GM18858 (cell line): ENCODE measurements around the gene SPHK1.
"Not testable (repeated sequence)": the region's sequence is repeated elsewhere in the genome, so short reads cannot be mapped to it uniquely, and the experiment has no call there.

Source experiments
- ATAC-seq: cut with Tn5 transposase; IDR thresholded peaks from one replicate; pipeline ENCODE4 v1.9.1; 2021; ENCODE audit not compliant: unreplicated experiment

Gene SPHK1

DNA sequence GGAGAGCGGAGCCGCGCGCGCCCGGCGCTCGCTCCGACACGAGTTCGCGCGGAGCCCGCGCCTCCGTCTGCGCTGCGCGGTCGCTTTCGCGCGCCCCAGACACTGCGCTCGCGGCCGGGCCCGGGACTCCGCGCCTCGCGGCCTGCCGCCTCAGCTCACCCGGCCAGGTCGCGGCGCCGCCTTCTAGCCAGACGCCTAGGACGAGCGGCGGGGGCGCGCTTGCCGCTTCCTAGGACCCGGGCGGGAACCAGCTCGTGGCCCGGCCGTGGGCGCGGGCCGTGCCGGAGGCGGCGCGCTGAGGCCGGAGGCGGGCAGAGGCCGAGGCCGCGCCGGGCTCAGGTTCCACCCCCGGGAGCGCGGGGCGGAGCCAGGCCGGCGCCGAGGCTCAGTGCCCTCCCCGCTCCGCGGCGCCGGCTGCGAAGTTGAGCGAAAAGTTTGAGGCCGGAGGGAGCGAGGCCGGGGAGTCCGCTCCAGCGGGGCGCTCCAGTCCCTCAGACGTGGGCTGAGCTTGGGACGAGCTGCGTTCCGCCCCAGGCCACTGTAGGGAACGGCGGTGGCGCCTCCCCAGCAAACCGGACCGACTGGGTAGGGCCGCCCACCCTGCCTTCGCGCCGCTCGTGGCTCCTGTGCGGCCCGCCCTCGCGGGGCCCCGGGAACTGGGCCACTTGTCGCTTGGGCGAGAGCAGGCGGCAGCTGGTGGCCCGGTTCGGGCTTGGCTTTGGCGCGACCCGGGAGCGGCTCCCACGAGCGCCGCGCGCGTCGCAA, at the start of gene SPHK1:
Gene SPHK1 (plus strand): TSS at position 388 of the 765 bp plus-strand sequence. CDS start 1,036 bp downstream, outside the sequence.
- no peak for ATAC-seq

GRCh38 chr17:76335716-76336381, 48.6 kb upstream of the SPHK1 start:
- ATAC-seq: no peak

- ATAC-seq: no peak
Observed at GRCh38 chr17:76336756-76337412, 47.5 kb upstream of the SPHK1 start.

DNA sequence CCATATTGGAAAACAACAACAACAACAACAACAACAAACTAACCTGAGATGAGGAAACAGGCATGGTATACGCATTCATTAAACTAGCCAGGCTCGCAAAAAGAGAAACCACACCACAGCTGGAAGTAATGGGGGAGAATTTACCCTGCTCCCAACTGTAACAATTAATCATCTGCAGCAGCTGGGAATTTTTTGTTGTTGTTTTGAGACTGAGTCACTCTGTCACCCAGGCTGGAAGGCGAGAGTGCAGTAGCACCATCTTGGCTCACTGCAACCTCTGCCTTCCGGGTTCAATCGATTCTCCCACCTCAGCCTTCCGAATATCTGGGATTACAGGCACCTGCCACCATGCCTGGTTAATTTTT, 47.0 kb upstream of the SPHK1 start:
- no peak for ATAC-seq

- no peak for ATAC-seq
Observed at GRCh38 chr17:76341301-76341700, 43.1 kb upstream of the SPHK1 start.

DNA sequence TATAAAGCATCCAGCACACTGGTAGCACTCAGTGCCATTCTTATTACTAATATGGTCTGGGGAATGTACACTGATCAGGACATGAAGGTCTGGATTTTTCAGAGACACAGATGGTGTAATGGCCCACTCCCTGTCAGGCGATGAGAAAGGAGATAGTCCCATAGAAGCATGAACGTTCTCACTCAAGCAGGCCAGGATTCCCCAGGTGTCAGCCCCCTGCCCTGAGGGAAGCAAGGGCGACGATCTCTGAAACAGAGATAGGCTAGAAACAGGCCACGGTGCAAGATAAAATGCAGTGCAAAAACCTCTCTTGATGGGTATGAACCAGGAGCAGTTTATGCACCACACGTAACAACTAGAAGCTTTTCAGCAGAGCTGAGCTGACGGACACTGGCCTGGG, 41.3 kb upstream of the SPHK1 start:
- no peak for ATAC-seq

GRCh38 chr17:76345377-76345974, 38.9 kb upstream of the SPHK1 start:
- ATAC-seq: no peak

DNA sequence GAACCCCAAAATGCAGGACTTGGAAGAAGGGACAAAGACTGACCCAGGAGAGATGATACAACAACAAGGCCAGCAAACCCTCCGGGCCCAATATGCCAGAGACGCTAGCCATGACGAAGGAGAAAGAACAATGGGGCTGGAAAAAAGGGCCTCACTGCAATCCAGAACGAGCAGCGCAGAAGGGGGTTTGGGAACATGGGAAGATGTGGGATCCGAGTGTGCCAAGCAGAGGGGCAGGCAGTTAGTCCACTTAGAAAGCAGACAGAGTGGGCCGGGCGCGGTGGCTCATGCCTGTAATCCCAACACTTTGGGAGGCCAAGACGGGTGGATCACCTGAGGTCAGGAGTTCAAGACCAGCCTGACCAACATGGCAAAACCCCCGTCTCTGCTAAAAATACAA, 37.5 kb upstream of the SPHK1 start:
- ATAC-seq: not testable (repeated sequence)

GRCh38 chr17:76350463-76350862, 33.9 kb upstream of the SPHK1 start:
- no peak for ATAC-seq

DNA sequence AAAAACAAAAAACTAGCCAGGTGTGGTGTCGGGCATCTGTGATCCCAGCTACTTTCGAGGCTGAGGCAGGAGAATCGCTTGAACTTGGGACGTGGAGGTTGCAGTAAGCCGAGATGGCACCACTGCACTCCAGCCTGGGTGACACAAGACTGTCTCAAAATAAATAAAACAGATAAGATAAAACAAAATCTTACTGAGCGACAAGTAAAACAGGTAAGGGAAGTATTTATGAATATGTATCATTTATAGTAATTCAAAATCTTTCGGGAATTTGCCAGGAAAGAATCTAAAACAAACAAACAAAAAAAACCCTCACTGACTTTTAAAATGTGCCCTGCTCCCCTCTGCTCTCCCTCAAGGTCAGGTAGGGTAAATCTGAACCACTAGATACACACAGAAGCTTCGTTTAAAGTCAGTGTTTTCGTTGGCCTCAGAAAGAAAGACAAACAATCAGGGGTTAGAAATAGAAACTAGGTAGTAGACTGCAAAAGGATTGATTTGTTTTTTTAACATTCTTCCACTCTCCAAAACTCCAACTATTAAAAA, 32.8 kb upstream of the SPHK1 start:
- ATAC-seq: no peak

DNA sequence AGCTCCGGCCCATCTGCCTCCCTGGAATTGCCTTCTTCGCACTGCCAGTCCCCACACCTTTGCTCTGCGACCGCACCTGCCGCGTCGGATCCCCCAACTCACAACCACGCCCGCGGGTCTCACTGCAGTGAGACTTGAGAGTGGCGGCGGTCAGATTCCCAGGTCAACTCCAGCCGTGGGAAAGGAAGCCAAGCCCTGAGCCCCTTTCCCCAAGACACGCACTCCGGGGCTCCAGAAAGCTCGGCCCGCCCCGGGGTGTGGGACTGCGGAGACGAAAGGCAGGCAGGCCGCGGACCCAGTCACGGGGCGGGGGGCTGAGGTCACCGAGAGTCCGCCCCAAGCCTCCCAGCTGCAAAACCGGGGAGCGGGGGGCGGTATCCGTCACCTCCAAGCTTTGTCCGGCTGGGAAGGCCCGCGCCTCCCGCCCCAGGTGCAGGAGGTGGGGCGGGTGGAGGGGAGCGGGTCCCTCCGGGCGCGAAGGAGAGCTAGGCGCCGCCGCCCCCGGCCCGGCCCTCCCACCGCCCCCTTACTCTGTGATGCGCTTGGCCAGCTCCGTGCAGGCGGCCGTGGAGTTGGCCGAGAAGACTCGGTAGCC, 31.3 kb upstream of the SPHK1 start:
- no peak for ATAC-seq

- peak; percentile 69 for ATAC-seq
Observed at GRCh38 chr17:76353599-76354316, 30.7 kb upstream of the SPHK1 start, which contains the start of gene PRPSAP1. Gene PRPSAP1, minus strand, starts transcription at chr17:76353916. Its CDS starts 213 bp downstream, at chr17:76353703.

GRCh38 chr17:76354317-76354729, 30.1 kb upstream of the SPHK1 start:
- no peak for ATAC-seq

DNA sequence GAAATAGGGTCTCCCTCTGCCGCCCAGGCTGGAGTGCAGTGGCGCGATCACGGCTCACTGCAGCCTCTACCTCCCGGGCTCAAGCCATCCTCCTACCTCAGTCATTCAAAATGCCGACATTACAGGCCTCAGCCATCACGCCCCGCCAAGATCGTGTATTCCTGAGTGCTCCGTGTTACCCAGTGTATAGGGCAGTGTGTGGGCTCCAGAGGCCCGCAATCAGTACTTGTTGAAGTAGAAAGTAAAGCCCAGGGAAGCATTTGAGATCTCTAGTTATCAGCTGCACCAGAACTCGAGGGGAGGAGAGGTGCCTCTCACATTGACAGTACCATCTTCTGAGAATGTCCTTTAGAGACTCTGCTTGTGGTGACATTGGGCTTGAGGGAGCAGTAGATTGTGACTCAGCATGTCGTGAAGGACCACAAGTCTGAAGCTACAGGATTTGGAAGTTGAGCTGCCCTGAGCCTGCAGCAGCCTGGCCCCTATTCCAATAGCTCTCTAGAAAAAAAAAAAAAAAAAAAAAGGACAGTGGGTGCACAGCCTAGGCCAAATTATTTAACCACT, 29.6 kb upstream of the SPHK1 start:
- ATAC-seq: no peak

- no peak for ATAC-seq
Observed at GRCh38 chr17:76356803-76357456, 27.5 kb upstream of the SPHK1 start.

DNA sequence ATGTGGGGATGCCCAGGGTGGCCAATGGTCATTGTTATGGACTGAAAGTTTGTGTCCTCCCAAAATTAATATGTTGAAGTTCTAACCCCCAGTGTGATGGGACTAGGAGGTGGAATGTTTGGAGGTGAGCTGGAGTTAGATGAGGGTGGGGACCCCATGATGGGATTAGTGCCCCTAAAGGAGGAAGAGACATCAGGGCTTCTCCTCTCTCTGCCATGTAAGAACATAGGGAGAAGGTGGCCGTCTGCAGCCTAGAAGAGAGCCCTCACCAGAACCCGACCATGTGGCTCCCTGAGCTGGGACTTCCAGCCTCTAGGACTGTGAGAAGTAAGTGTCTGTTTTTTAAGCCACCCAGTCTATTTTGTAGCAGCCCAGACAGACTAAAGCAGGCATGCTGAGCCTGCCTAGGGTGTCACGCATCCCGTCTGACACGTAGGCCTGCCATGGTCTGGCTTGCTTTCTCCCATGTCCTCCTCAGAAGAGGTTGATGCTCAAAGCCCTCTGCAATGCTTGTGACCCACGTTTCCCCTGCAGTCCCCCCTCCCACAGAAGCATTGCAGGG, 26.7 kb upstream of the SPHK1 start:
- no peak for ATAC-seq

GRCh38 chr17:76359375-76359774, 25.0 kb upstream of the SPHK1 start:
- no peak for ATAC-seq

DNA sequence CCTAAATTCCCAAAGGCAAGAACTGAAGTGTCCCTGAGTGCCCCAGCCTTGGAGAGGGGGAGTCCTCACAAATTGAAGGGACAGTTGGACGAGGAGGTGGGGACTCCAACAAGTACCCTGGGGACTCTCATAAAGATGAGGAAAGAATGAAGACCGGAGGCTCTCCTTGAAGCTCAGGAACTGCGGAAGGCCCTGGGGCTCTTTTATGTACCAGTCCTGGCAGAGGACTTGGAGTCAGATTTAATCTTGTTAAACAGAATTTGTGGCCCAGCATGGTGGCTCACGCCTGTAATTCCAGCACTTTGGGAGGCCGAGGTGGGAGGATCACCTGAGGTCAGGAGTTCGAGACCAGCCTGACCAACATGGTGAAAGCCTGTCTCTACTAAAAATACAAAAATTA, 24.6 kb upstream of the SPHK1 start:
- not testable (repeated sequence) for ATAC-seq

DNA sequence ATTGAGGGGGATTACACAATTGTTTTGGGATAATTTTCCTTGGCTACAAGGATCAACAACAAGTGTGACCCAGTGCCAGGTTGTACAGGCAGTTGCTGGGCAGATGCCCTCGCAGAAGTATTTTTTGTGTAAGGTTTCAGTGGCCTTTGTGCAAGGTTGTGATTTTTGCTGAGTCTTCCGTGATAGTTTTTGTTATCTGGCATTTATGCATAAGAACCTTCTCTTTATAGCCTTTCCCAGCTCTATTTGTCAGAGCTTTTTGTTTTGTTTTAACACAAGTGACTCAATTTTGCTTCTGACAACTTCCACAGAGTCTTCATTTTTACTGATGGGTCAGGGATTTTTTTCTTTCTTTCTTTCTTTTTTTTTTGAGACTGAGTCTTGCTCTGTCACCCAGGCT, 23.9 kb upstream of the SPHK1 start:
- no peak for ATAC-seq
